ENCODE measurements around the gene SMIM36.
"Not testable (repeated sequence)": the region's sequence is repeated elsewhere in the genome, so short reads cannot be mapped to it uniquely, and the experiment has no call there.

Gene SMIM36

DNA sequence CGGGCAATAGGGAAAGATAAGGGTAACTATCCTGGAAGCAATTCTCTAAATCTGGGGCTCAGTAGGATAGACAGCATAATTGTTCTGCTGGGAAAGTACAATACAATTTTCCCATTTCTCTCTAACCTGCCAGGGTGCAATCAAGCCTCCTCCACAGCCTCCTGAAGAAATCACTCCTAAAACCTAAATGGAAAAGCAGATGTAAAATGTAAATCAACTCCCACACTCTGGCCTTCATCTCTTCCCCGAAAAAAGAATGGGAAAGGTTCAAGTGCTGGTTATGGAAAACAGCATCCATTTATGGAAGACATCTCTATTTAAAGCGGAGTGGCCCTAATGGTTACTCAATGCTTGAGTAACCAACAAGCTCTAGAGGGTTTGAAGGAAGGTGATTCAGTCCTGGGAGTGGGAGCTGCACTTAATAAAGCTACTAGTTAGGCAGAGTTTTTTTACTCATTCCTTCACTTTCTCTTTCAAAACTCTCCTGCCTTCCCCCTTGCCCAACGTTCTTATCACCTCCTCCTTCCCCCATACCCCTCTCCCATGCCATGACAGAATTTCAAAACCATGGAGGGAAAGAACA, 94.7 kb downstream of the SMIM36 start:
- DNase-seq, result no peak
- no peak for TF ChIP-seq POLR2A (IDR thresholded peaks at IDR 0.05; ENCODE audit: low read length)
- TF ChIP-seq GATA1 (IDR thresholded peaks at IDR 0.05; ENCODE audit: low read depth, low read length), result no peak

DNA sequence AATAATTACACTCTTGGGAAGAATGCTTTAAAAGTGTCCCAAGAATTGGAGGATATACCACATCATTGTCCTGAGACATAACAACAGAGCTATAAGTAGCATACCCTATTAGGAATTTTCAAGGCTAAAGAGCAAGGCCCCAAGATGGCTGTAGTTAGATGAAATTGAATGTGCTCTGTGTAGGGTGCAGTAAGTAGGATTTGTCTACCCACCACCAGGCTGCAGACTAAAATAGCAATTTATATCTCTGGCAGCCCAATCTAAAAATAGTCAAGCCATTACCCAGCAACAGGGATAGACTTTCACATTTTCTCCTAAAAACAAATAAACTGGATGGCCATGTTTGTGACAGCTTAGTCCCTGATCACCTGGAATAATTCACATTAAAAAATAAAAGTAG, 95.3 kb downstream of the SMIM36 start:
- TF ChIP-seq POLR2A (IDR thresholded peaks at IDR 0.05; ENCODE audit: low read length) (no peak), GATA1 (IDR thresholded peaks at IDR 0.05; ENCODE audit: low read depth, low read length) (no peak)

DNA sequence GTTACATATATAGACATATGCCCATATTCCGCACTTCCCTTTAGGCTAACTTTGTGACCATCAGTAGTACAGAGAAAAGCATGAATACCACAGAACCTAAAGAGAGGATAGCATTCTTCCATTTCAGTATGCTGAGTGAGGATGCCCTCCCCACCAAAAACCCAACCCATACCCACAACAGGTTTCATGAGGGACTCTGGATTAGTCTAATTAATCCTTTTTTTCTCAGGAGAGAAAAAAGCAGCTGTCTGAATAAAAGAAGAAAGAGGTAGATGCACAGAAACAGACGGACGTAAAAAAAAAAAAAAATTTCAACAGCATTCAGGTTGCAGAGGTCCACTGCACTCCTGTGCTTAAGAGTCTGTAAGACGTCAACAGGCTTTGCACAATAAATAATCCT, 96.3 kb downstream of the SMIM36 start:
- TF ChIP-seq POLR2A (IDR thresholded peaks at IDR 0.05; ENCODE audit: low read length) (no peak), GATA1 (IDR thresholded peaks at IDR 0.05; ENCODE audit: low read depth, low read length) (no peak)
- no peak for DNase-seq

More for the DNA sequence above, 95.3 kb downstream of the SMIM36 start:
- no peak for DNase-seq

DNA sequence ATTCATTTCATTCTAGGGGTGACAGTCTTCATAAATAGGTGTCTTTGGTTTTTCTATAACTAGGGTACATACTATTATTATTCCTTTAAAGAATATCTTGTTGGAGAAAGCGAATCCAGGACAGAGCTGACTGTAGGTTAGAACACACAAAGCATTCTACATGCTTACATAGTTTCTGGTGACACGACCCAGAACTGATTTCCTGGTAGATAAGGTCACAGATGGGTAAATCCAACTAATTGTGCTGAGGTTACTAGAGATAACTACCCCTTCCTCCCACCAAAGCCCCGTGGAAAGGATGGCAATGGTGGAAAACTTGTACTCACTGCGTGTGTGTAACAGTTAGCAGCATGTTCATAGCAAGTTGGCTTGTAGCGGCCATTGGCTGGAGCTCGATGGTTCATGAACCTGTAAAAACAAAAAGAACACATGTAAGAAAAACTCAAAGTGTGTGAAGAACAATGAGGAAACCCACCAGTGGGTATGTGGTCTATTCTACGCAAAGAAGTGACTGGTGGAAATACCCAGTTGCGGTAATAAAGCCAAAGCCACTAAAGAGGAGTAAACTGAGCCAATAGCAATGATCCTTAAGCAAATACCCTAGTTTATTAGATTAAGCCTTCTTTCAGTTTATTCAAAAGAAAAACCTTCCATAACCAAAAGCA, 97.3 kb downstream of the SMIM36 start:
- no peak for DNase-seq
- TF ChIP-seq POLR2A (IDR thresholded peaks at IDR 0.05; ENCODE audit: low read length) (no peak), GATA1 (IDR thresholded peaks at IDR 0.05; ENCODE audit: low read depth, low read length) (no peak)

DNA sequence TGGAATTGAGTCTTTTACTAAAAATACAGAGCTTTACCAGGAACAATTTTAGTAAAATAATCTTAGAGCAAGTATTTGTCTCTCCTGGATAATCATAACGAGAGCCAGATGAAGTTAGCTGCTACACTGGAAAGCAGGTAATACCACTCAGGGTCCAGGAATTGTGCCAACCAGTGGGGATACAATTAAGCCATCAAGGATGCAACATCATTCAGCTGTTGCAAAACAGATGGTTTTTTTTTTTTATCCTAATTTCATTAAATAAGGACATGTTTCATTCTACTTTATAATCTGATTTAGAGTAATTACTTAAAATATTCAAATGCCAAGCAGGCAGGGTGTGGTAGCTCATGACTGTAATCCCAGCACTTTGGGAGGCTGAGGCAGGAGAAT, 99.8 kb downstream of the SMIM36 start:
- DNase-seq, result no peak
- TF ChIP-seq POLR2A (IDR thresholded peaks at IDR 0.05; ENCODE audit: low read length), result no peak
- no peak for TF ChIP-seq GATA1 (IDR thresholded peaks at IDR 0.05; ENCODE audit: low read depth, low read length)

DNA sequence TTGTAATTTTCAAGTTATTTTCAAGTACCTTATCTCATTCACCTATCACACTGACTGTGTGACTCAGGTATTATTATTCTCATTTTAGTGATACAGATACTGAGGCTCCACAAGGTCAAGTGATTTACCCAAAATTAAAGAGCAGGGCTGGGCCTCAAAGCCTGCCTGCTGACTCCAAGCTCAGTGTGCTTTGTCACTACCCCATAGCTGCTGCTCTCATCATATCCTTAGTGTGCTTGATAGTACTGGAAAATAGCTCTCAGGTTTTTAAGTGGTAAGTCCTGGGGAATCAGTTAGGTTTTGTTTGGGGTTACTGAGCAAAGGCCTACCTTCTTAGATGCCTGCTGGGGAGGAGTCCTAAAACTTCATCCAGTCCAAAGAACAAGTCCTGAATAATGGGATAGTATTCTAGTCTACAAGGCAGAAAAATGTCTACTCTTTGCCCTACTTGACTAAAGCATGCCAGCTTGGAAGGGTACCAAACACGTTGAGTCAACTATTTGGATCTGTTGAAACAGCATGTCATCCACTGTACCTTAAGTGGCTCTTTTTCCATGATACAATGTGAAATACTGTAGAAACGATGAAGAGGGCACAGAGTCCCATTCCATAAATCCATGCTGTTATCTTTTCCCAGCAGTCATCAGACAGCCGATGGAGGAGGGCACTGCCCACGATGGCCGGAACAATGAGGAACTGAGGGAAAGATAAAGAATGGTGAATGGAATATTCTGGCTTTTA, 100.4 kb downstream of the SMIM36 start:
- no peak for TF ChIP-seq GATA1 (IDR thresholded peaks at IDR 0.05; ENCODE audit: low read depth, low read length)
- TF ChIP-seq POLR2A (IDR thresholded peaks at IDR 0.05; ENCODE audit: low read length), result no peak
- DNase-seq, result no peak

DNA sequence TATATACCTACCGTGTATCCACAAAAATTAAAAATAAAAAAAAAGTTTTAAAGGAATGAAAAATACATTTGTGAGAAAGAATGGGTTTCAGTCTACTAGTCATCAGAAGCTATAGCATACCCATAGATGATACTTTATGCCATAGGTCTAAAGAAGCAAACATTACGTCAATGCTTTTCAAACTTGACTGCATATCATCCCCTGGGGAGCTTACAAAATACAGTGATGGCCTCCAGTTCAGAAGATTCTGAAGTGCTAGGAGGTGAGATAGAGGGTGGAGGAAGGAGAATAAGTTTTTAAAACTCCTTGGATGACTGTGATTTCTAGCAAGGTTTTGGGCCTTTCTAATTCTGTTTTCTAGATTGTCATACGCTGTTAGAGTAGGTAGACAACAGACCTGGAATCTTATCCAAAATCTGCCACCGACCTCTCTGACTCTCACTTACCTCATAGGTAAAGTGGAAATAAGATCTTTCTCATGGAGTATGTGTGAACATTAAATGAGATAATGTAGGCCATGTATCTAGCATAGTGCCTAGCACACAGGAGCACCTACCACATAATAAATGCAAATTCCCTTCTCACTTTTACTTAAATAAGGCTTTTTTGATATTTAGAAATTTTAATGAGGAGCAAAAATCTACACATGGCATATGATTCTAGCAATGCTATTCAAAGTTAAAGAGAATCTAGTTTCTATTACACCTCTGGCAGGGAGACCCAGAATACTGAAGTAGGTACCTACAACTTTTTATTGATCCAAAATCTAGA, 102.0 kb downstream of the SMIM36 start:
- TF ChIP-seq GATA1 (IDR thresholded peaks at IDR 0.05; ENCODE audit: low read depth, low read length), result no peak
- TF ChIP-seq POLR2A (IDR thresholded peaks at IDR 0.05; ENCODE audit: low read length), result no peak
- DNase-seq, result no peak

DNA sequence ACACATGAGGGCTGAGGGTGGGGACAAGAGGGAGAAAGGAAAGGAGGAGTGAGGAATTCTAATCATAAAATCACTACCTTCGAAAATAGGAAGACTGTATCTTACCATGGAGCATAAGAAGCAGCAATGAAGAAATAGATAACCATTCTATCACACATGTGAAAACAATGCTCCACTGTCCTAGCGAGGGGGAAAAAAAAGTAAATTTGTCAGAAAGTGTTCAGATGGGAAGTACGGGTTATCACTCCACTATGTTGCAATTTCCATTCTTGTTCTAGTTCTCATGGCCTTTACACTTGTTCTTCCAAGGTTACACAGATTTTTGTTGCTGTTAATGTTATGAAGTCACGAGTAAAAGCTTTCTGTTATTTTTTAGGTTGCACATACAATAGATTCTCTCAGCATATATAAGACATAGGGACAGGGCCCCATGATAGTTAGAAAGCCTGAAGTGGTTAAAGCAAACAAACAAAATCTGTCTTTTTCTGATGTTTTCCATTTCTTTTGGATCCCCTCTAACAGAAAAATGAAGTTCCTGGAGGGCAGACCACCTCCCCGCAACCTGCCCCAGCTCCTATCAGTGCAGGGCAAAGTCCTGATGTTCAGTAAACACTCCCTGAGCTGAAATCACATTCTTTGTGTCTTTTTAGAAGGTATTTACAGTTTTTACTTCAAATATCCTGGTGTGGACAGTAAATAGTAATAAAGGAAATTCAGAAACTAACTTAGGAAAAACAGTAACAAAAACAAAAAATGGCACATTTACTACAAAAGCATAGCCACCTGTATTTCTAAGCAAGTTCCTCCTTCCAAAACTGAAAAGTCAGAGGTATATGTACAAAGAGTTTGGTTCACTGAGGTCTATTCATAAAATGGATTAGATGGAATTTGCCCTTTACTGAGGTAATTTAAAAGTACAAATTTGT, 103.3 kb downstream of the SMIM36 start:
- DNase-seq, result no peak
- TF ChIP-seq POLR2A (IDR thresholded peaks at IDR 0.05; ENCODE audit: low read length) (no peak), GATA1 (IDR thresholded peaks at IDR 0.05; ENCODE audit: low read depth, low read length) (no peak)

DNA sequence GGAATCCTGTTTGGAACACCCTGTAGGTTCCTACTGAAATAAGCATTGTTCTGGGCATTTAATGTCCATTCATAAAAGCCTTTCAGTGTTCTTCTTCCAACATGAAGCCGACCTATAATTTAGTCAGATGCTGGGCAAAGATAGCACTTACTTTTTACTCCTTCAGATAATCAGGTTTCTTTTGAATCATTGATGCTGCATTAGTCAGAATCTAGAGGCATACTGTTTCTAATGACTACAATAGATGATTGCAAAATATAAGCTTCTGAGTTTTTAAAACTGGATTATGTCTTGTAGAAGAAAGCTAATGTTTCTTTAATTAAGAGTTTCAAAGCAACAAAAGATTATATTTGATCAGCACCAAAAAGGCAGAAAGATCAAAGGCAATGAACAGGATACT, 105.7 kb downstream of the SMIM36 start:
- no peak for DNase-seq
- TF ChIP-seq POLR2A (IDR thresholded peaks at IDR 0.05; ENCODE audit: low read length), result no peak
- no peak for TF ChIP-seq GATA1 (IDR thresholded peaks at IDR 0.05; ENCODE audit: low read depth, low read length)

DNA sequence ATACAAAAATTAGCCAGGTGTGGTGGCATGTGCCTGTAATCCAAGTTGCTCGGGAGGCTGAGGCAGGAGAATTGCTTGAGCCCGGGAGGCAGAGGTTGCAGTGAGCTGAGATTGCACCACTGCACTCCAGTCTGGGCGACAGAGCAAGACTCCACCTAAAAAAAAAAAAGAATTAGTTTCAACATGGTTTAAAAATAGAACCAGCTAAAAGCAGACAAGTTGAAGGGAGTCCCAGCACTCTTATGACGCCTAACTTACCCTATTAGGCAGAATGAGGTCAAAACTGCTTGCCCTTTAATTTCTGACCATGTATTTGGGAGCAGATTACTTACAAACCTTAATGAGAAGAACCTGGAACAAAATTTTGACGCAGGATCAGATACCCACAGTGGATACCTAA, 107.1 kb downstream of the SMIM36 start:
- not testable (repeated sequence) for DNase-seq

DNA sequence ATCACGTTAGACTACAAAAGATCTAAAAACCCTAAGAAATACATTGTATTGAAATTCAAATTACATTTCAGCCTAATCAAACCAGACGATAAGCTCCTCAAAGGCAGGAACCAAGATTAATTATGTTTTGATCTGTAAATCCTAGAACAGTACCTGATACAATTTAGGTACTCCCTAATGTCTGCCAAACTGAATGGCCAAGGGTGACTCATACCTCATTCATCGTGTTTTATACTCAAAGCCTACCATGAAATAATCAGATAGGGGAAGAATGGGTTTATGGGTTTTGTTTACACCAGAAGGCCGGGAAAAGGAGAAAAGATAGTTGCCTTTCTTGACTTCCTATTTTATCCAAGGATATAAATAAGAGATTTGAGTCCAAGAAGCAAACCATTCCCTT, 108.9 kb downstream of the SMIM36 start:
- TF ChIP-seq POLR2A (IDR thresholded peaks at IDR 0.05; ENCODE audit: low read length) (no peak), GATA1 (IDR thresholded peaks at IDR 0.05; ENCODE audit: low read depth, low read length) (no peak)

More for the DNA sequence above, 108.9 kb downstream of the SMIM36 start:
- no peak for DNase-seq

All from erythroblast (primary cell).